Measurements from ENCODE around the gene CD151. TPM values are rescaled to one million over a fixed set of nuclear protein-coding genes. Genes with fewer than 3 reads are reported as not detected.

CD151 gene
- total RNA-seq, 2 experiments from 2014 or later, result 0.28 to 0.84 TPM

- peaks cover 19% of the 10 kb centered on the region for H3K4me1 ChIP-seq (ENCODE audit: insufficient read depth, low read length, poor library complexity, severe bottlenecking)
- TF ChIP-seq EZH2phosphoT487 (IDR thresholded peaks at IDR 0.05; ENCODE audit: borderline replicate concordance, low read depth, low read length) (no peak), CTCF (conservative IDR thresholded peaks at IDR 0.05; ENCODE audit: low read length) (no peak)
- no peaks in the 10 kb centered on the region for H3K9me2 ChIP-seq (ENCODE audit: insufficient read depth, low read length)
- no peak for DNase-seq (ENCODE audit: low spot score)
- no peaks in the 10 kb centered on the region for H3K9me3 ChIP-seq (ENCODE audit: low read length)
- H4K20me1 ChIP-seq (ENCODE audit: insufficient read depth, low read length), result 0 out of 2 replicates have a peak, but pooled peaks cover 3% of the 10 kb centered on the region
- no peak overlapping the region for H3K4me3 ChIP-seq (ENCODE audit: low read depth, low read length, poor library complexity, severe bottlenecking)
- CTCF ChIA-PET (ENCODE audit: unreplicated experiment), result no interaction called here
- POLR2A ChIA-PET, result no interaction called here
- peaks cover 8% of the 10 kb centered on the region; the same call in 1 of the 2 replicates for H3K36me3 ChIP-seq (ENCODE audit: insufficient read depth, low read length)
- H3K27ac ChIP-seq (ENCODE audit: low read depth, low read length, poor library complexity, severe bottlenecking), result no peak overlapping the region
- BruUV-seq (replicated peaks), result no TSS peak
- intact Hi-C loops (cut with micrococcal nuclease; ENCODE audit: unreplicated experiment), result no loop called here
- no peak overlapping the region for H3K4me2 ChIP-seq (ENCODE audit: low read length)
- H2AFZ ChIP-seq (ENCODE audit: low read length), result no peak overlapping the region
- no peaks in the 10 kb centered on the region for H3K79me2 ChIP-seq (ENCODE audit: insufficient read depth, low read depth, low read length)
These were observed 501 bp downstream of the CD151 start for GRCh38 chr11:833114-833791.

- Histone ChIP-seq H3K79me2 (ENCODE audit: insufficient read depth, low read depth, low read length) (no peaks in the 10 kb centered on the region), H3K36me3 (ENCODE audit: insufficient read depth, low read length) (peaks cover 14% of the 10 kb centered on the region; the same call in 1 of the 2 replicates), H3K27ac (ENCODE audit: low read depth, low read length, poor library complexity, severe bottlenecking) (no peak overlapping the region), H3K9me2 (ENCODE audit: insufficient read depth, low read length) (no peaks in the 10 kb centered on the region), H2AFZ (ENCODE audit: low read length) (no peak overlapping the region), H3K4me2 (ENCODE audit: low read length) (no peak overlapping the region), H3K9me3 (ENCODE audit: low read length) (no peaks in the 10 kb centered on the region), H4K20me1 (ENCODE audit: insufficient read depth, low read length) (0 out of 2 replicates have a peak, but pooled peaks cover 3% of the 10 kb centered on the region), H3K4me1 (ENCODE audit: insufficient read depth, low read length, poor library complexity, severe bottlenecking) (peaks cover 19% of the 10 kb centered on the region), H3K4me3 (ENCODE audit: low read depth, low read length, poor library complexity, severe bottlenecking) (no peak overlapping the region)
- ChIA-PET POLR2A (no interaction called here), CTCF (ENCODE audit: unreplicated experiment) (no interaction called here)
- no peak for DNase-seq (ENCODE audit: low spot score)
- intact Hi-C loops (cut with micrococcal nuclease; ENCODE audit: unreplicated experiment), result no loop called here
- TF ChIP-seq CTCF (conservative IDR thresholded peaks at IDR 0.05; ENCODE audit: low read length), result no peak
- TF ChIP-seq EZH2phosphoT487 (IDR thresholded peaks at IDR 0.05; ENCODE audit: borderline replicate concordance, low read depth, low read length), result no peak
- BruUV-seq (replicated peaks), result no TSS peak
These were observed 1.1 kb downstream of the CD151 start for GRCh38 chr11:833849-834311.
